ENCODE measurements around the gene SELENOP. TPM values are rescaled to one million over a fixed set of nuclear protein-coding genes. Genes with fewer than 3 reads are reported as not detected.

The SELENOP gene
- total RNA-seq, 1 experiment from 2014 or later: 8.5 TPM

DNA sequence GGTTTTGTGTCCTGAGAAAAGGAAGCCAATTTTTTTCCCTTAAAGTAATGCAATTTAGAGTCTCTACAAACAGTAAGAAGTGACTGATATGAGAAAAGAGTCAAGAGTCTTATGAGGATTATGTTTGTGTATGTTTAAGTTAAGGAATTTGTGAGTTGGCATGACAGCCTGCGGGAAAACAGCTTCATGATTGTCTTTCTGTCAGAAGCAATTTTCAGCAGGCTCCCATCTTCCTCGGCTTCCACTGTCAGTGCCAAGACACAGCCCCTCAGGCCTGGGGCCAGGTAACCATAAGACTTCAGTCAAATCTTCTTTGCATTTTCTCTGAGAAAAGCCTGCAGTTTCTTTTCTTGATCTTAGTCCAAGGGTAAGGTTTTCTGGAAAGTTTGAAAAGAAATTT, 17.0 kb upstream of the SELENOP start:
- Histone ChIP-seq H4K8ac (replicated peaks; ENCODE audit: insufficient read length, low read depth, low read length) (no peak overlapping the region), H3K56ac (ENCODE audit: insufficient read length, low read depth, low read length) (no peak overlapping the region), H2AFZ (ENCODE audit: low read length) (no peak overlapping the region), H2BK20ac (ENCODE audit: low read depth, low read length, poor library complexity, severe bottlenecking) (no peak overlapping the region), H3K9ac (ENCODE audit: extremely low read depth, insufficient read length, low read length) (no peak overlapping the region), H3K4me1 (ENCODE audit: insufficient read depth, low read length) (no peaks in the 10 kb centered on the region), H2BK5ac (ENCODE audit: insufficient read length, low read length) (no peak overlapping the region), H3K27me3 (ENCODE audit: insufficient read depth, low read length) (no peaks in the 10 kb centered on the region), H3K27ac (ENCODE audit: insufficient read length, low read depth, low read length) (no peak overlapping the region), H3K79me1 (ENCODE audit: insufficient read depth, low read depth, low read length, poor library complexity, severe bottlenecking) (no peaks in the 10 kb centered on the region), H4K5ac (ENCODE audit: insufficient read length, low read depth, low read length) (no peak overlapping the region), H3K14ac (ENCODE audit: insufficient read depth, low read length) (no peak overlapping the region), H3T11ph (ENCODE audit: low read length) (no peak overlapping the region), H3K18ac (ENCODE audit: insufficient read length, low read depth, low read length) (no peak overlapping the region), H3K23ac (ENCODE audit: insufficient read length, low read depth, low read length) (no peak overlapping the region), H2AK5ac (ENCODE audit: insufficient read length, low read length) (no peak overlapping the region), H3K4ac (ENCODE audit: low read depth, low read length) (no peak overlapping the region), H3K79me2 (ENCODE audit: insufficient read depth, low read length) (no peaks in the 10 kb centered on the region), H3K4me2 (ENCODE audit: insufficient read depth, insufficient read length, low read length) (no peak overlapping the region), H3K9me3 (ENCODE audit: control insufficient read depth, low read depth, low read length) (no peaks in the 10 kb centered on the region), H4K91ac (ENCODE audit: insufficient read length, low read depth, low read length) (no peak overlapping the region), H2BK15ac (ENCODE audit: low read depth, low read length) (no peak overlapping the region), H2BK12ac (ENCODE audit: insufficient read length, low read depth, low read length) (no peak overlapping the region), H3K23me2 (ENCODE audit: insufficient read length, low read depth, low read length, poor library complexity, severe bottlenecking) (no peaks in the 10 kb centered on the region), H2BK120ac (ENCODE audit: low read depth, low read length, poor library complexity, severe bottlenecking) (no peak overlapping the region), H4K20me1 (ENCODE audit: control insufficient read depth, insufficient read depth, insufficient read length) (no peaks in the 10 kb centered on the region)
- H3K9me3 Mint-ChIP-seq: no peaks in the 10 kb centered on the region; a peak in 1 of 5 replicates
- TF ChIP-seq, protein P1, sequence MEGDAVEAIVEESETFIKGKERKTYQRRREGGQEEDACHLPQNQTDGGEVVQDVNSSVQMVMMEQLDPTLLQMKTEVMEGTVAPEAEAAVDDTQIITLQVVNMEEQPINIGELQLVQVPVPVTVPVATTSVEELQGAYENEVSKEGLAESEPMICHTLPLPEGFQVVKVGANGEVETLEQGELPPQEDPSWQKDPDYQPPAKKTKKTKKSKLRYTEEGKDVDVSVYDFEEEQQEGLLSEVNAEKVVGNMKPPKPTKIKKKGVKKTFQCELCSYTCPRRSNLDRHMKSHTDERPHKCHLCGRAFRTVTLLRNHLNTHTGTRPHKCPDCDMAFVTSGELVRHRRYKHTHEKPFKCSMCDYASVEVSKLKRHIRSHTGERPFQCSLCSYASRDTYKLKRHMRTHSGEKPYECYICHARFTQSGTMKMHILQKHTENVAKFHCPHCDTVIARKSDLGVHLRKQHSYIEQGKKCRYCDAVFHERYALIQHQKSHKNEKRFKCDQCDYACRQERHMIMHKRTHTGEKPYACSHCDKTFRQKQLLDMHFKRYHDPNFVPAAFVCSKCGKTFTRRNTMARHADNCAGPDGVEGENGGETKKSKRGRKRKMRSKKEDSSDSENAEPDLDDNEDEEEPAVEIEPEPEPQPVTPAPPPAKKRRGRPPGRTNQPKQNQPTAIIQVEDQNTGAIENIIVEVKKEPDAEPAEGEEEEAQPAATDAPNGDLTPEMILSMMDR (conservative IDR thresholded peaks at IDR 0.05): no peak
- H3K4me3 Mint-ChIP-seq: no peak overlapping the region
- H3K4me1 Mint-ChIP-seq: no peaks in the 10 kb centered on the region
- DNase-seq: no peak
- no peaks in the 10 kb centered on the region for H3K36me3 Mint-ChIP-seq (ENCODE audit: insufficient read depth in 1 of 3, low read depth in 3 of 3)
- no CpG with 5 or more reads among the region's 2 CpGs for WGBS (ENCODE audit: extremely low coverage, insufficient read length, low lambda C conversion rate)
- no peak overlapping the region for H3K27ac Mint-ChIP-seq
- H3K27me3 Mint-ChIP-seq (ENCODE audit: low read depth): no peaks in the 10 kb centered on the region; the same call in 1 of the 2 replicates
